Immature natural killer cell (primary cell): Measurements from ENCODE around the gene SLCO2A1. TPM values are rescaled to one million over a fixed set of nuclear protein-coding genes. Genes with fewer than 3 reads are reported as not detected.

ENCODE experiments used
- DNase-seq, 3 donors: peaks; one replicate each; pipeline ENCODE4 v3.0.0; 2022; ENCODE audit warnings: mixed read lengths in 1 of 3
- H3K27ac Mint-ChIP-seq, 6 donors: one replicate each; pipeline ENCODE4 v1.8.0; 2020; ENCODE audit warnings: mixed read lengths in 6 of 6, mild to moderate bottlenecking in 5 of 6, inconsistent platforms in 4 of 6, moderate library complexity in 3 of 6
- H3K27me3 Mint-ChIP-seq, 3 donors: one replicate each; pipeline ENCODE4 v1.8.0; 2020 to 2021; ENCODE audit warnings: low read depth in 3 of 3, mild to moderate bottlenecking in 3 of 3, mixed read lengths in 3 of 3, moderate library complexity in 3 of 3, inconsistent platforms in 1 of 3
- H3K36me3 Mint-ChIP-seq, 3 donors: one replicate each; pipeline ENCODE4 v1.8.0; 2020; ENCODE audit warnings: mixed read lengths in 3 of 3, inconsistent platforms in 2 of 3, mild to moderate bottlenecking in 2 of 3
- H3K4me1 Mint-ChIP-seq, 2 donors: one replicate each; pipeline ENCODE4 v1.8.0; 2020; ENCODE audit warnings: inconsistent platforms in 2 of 2, mild to moderate bottlenecking in 2 of 2, mixed read lengths in 2 of 2, moderate library complexity in 1 of 2
- H3K4me3 Mint-ChIP-seq, 5 donors: one replicate each; pipeline ENCODE4 v1.8.0; 2020; ENCODE audit warnings: mild to moderate bottlenecking in 5 of 5, mixed read lengths in 5 of 5, inconsistent platforms in 3 of 5, moderate library complexity in 3 of 5
- H3K9me3 Mint-ChIP-seq, 6 donors: one replicate each; pipeline ENCODE4 v1.8.0; 2020; ENCODE audit warnings: mild to moderate bottlenecking in 6 of 6, mixed read lengths in 6 of 6, inconsistent platforms in 4 of 6, moderate library complexity in 3 of 6
- polyA plus RNA-seq, 3 donors: library from polyadenylated mRNA; unstranded; fragments of 300-500 nt; fragmentation: Illumina TruSeq; gene quantifications; one replicate each; pipeline ENCODE4 v1.2.3, GENCODE V29; 2021

The SLCO2A1 gene
- polyA plus RNA-seq, 3 donors from 2014 or later: not detected

GRCh38 chr3:133965013-133965570 lies 64.6 kb downstream of the SLCO2A1 start:
- H3K4me1 Mint-ChIP-seq: peaks cover 0 to 9% of the 10 kb centered on the region in 2 donors
- peaks cover 0 to 2% (median 0%) of the 10 kb centered on the region in 3 donors for H3K36me3 Mint-ChIP-seq
- no peak overlapping the region for H3K27ac Mint-ChIP-seq
- H3K4me3 Mint-ChIP-seq: no peak overlapping the region
- peaks cover 0 to 4% (median 0%) of the 10 kb centered on the region in 3 donors for H3K27me3 Mint-ChIP-seq
- H3K9me3 Mint-ChIP-seq: no peaks in the 10 kb centered on the region
- no peak for DNase-seq

GRCh38 chr3:133964547-133964946 lies 65.2 kb downstream of the SLCO2A1 start:
- H3K9me3 Mint-ChIP-seq: no peaks in the 10 kb centered on the region
- no peak overlapping the region for H3K4me3 Mint-ChIP-seq
- peaks cover 0 to 1% (median 0%) of the 10 kb centered on the region in 3 donors for H3K27me3 Mint-ChIP-seq
- H3K4me1 Mint-ChIP-seq: peaks cover 0 to 9% of the 10 kb centered on the region in 2 donors
- DNase-seq: no peak
- H3K27ac Mint-ChIP-seq: no peak overlapping the region
- H3K36me3 Mint-ChIP-seq: peaks cover 0 to 2% (median 0%) of the 10 kb centered on the region in 3 donors

GRCh38 chr3:133963657-133964396 lies 65.9 kb downstream of the SLCO2A1 start:
- H3K4me3 Mint-ChIP-seq: no peak overlapping the region

GRCh38 chr3:133962849-133963248 lies 66.9 kb downstream of the SLCO2A1 start:
- Mint-ChIP-seq H3K9me3 (no peaks in the 10 kb centered on the region), H3K4me3 (no peak overlapping the region), H3K27me3 (peaks cover 0 to 1% (median 0%) of the 10 kb centered on the region in 3 donors), H3K27ac (no peak overlapping the region), H3K4me1 (peaks cover 0 to 9% of the 10 kb centered on the region in 2 donors), H3K36me3 (peaks cover 0 to 2% (median 0%) of the 10 kb centered on the region in 3 donors)
- no peak for DNase-seq

More at GRCh38 chr3:133963657-133964396, 65.9 kb downstream of the SLCO2A1 start:
- Mint-ChIP-seq H3K9me3 (no peaks in the 10 kb centered on the region), H3K4me1 (peaks cover 0 to 9% of the 10 kb centered on the region in 2 donors), H3K27ac (no peak overlapping the region), H3K36me3 (peaks cover 0 to 2% (median 0%) of the 10 kb centered on the region in 3 donors), H3K27me3 (peaks cover 0 to 1% (median 0%) of the 10 kb centered on the region in 3 donors)
- DNase-seq: no peak

- no peak for DNase-seq
- Mint-ChIP-seq H3K27ac (no peak overlapping the region), H3K9me3 (peaks cover 0 to 2% (median 0%) of the 10 kb centered on the region in 6 donors), H3K27me3 (peaks cover 0 to 2% (median 0%) of the 10 kb centered on the region in 3 donors), H3K4me3 (no peak overlapping the region), H3K4me1 (no peaks in the 10 kb centered on the region), H3K36me3 (peaks cover 0 to 2% (median 0%) of the 10 kb centered on the region in 3 donors)
Observed at GRCh38 chr3:133958071-133958805, 71.5 kb downstream of the SLCO2A1 start.

GRCh38 chr3:133956982-133957381 lies 72.7 kb downstream of the SLCO2A1 start:
- Mint-ChIP-seq H3K27ac (no peak overlapping the region), H3K4me1 (no peaks in the 10 kb centered on the region), H3K27me3 (peaks cover 0 to 2% (median 0%) of the 10 kb centered on the region in 3 donors), H3K9me3 (peaks cover 0 to 2% (median 0%) of the 10 kb centered on the region in 6 donors), H3K4me3 (no peak overlapping the region), H3K36me3 (peaks cover 0 to 2% (median 0%) of the 10 kb centered on the region in 3 donors)
- no peak for DNase-seq

GRCh38 chr3:133956353-133956752 lies 73.4 kb downstream of the SLCO2A1 start:
- Mint-ChIP-seq H3K27ac (no peak overlapping the region), H3K4me3 (no peak overlapping the region), H3K9me3 (peaks cover 0 to 2% (median 0%) of the 10 kb centered on the region in 6 donors), H3K4me1 (no peaks in the 10 kb centered on the region), H3K27me3 (peaks cover 0 to 2% (median 0%) of the 10 kb centered on the region in 3 donors), H3K36me3 (peaks cover 0 to 2% (median 0%) of the 10 kb centered on the region in 3 donors)
- DNase-seq: no peak

- Mint-ChIP-seq H3K36me3 (peaks cover 0 to 2% (median 0%) of the 10 kb centered on the region in 3 donors), H3K9me3 (peaks cover 0 to 2% (median 0%) of the 10 kb centered on the region in 6 donors)
Observed at GRCh38 chr3:133955892-133956291, 73.8 kb downstream of the SLCO2A1 start.

GRCh38 chr3:133954717-133955360 lies 74.9 kb downstream of the SLCO2A1 start:
- peaks cover 0 to 3% (median 1%) of the 10 kb centered on the region in 3 donors for H3K27me3 Mint-ChIP-seq
- DNase-seq: no peak
- no peak overlapping the region for H3K27ac Mint-ChIP-seq
- H3K9me3 Mint-ChIP-seq: peaks cover 0 to 2% (median 0%) of the 10 kb centered on the region in 6 donors
- no peaks in the 10 kb centered on the region for H3K4me1 Mint-ChIP-seq
- H3K36me3 Mint-ChIP-seq: no peaks in the 10 kb centered on the region
- no peak overlapping the region for H3K4me3 Mint-ChIP-seq

More at GRCh38 chr3:133955892-133956291, 73.8 kb downstream of the SLCO2A1 start:
- H3K27ac Mint-ChIP-seq: no peak overlapping the region
- H3K27me3 Mint-ChIP-seq: peaks cover 0 to 2% (median 0%) of the 10 kb centered on the region in 3 donors
- DNase-seq: no peak
- no peaks in the 10 kb centered on the region for H3K4me1 Mint-ChIP-seq
- H3K4me3 Mint-ChIP-seq: no peak overlapping the region

GRCh38 chr3:133953297-133953696 lies 76.4 kb downstream of the SLCO2A1 start:
- peaks cover 0 to 3% (median 1%) of the 10 kb centered on the region in 3 donors for H3K27me3 Mint-ChIP-seq
- no peak overlapping the region for H3K27ac Mint-ChIP-seq
- H3K9me3 Mint-ChIP-seq: peaks cover 0 to 2% (median 0%) of the 10 kb centered on the region in 6 donors
- H3K4me3 Mint-ChIP-seq: no peak overlapping the region
- H3K36me3 Mint-ChIP-seq: no peaks in the 10 kb centered on the region
- no peaks in the 10 kb centered on the region for H3K4me1 Mint-ChIP-seq
- no peak for DNase-seq

GRCh38 chr3:133949438-133949837 lies 80.3 kb downstream of the SLCO2A1 start:
- Mint-ChIP-seq H3K4me1 (peaks cover 0 to 2% of the 10 kb centered on the region in 2 donors), H3K9me3 (peaks cover 0 to 2% (median 0%) of the 10 kb centered on the region in 6 donors), H3K27me3 (peaks cover 2 to 3% (median 3%) of the 10 kb centered on the region in 3 donors), H3K27ac (no peak overlapping the region), H3K36me3 (no peaks in the 10 kb centered on the region), H3K4me3 (no peak overlapping the region)
- DNase-seq: no peak

GRCh38 chr3:133948996-133949395 lies 80.7 kb downstream of the SLCO2A1 start:
- peaks cover 0 to 2% (median 0%) of the 10 kb centered on the region in 6 donors for H3K9me3 Mint-ChIP-seq
- DNase-seq: no peak
- H3K36me3 Mint-ChIP-seq: no peaks in the 10 kb centered on the region
- peaks cover 2 to 3% (median 3%) of the 10 kb centered on the region in 3 donors for H3K27me3 Mint-ChIP-seq
- no peak overlapping the region for H3K27ac Mint-ChIP-seq
- peaks cover 0 to 2% of the 10 kb centered on the region in 2 donors for H3K4me1 Mint-ChIP-seq
- H3K4me3 Mint-ChIP-seq: no peak overlapping the region

GRCh38 chr3:133948131-133948810 lies 81.5 kb downstream of the SLCO2A1 start:
- H3K27ac Mint-ChIP-seq: no peak overlapping the region
- H3K9me3 Mint-ChIP-seq: peaks cover 0 to 1% (median 0%) of the 10 kb centered on the region in 6 donors
- no peak for DNase-seq
- peaks cover 2 to 3% (median 3%) of the 10 kb centered on the region in 3 donors for H3K27me3 Mint-ChIP-seq
- H3K36me3 Mint-ChIP-seq: no peaks in the 10 kb centered on the region
- H3K4me3 Mint-ChIP-seq: no peak overlapping the region
- H3K4me1 Mint-ChIP-seq: peaks cover 0 to 2% of the 10 kb centered on the region in 2 donors
